IPS DF 6.9 (cell line): ENCODE results near the gene MXRA8.
A peak's percentile ranks its signal among the peaks of the same experiment; 100 is the strongest.

Source experiments
- DNase-seq: peaks from one replicate; pipeline ENCODE4 v3.0.0-alpha.2; 2013; ENCODE audit warnings: low read depth, low spot score
- H3K27ac ChIP-seq: one replicate; pipeline ENCODE4 v1.5.1; 2013; ENCODE audit warnings: low read length, control low read depth
- H3K27me3 ChIP-seq: 2 replicates; pipeline ENCODE4 v1.6.1; 2013; ENCODE audit warnings: mild to moderate bottlenecking, low read length; ENCODE audit not compliant: control insufficient read depth, insufficient read depth
- H3K36me3 ChIP-seq: 2 replicates; pipeline ENCODE4 v1.6.1; 2013; ENCODE audit warnings: low read length; ENCODE audit not compliant: control insufficient read depth, insufficient read depth
- H3K4me1 ChIP-seq: 2 replicates; pipeline ENCODE4 v1.6.1; 2013; ENCODE audit warnings: low read length; ENCODE audit not compliant: control insufficient read depth, insufficient read depth
- H3K4me3 ChIP-seq: 2 replicates; pipeline ENCODE4 v1.5.1; 2013; ENCODE audit warnings: mild to moderate bottlenecking, low read length
- H3K9me3 ChIP-seq: 2 replicates; pipeline ENCODE4 v1.6.1; 2013; ENCODE audit warnings: low read length, inconsistent platforms; ENCODE audit not compliant: control insufficient read depth, insufficient read depth
- WGBS: extraction: QIAGEN DNeasy Blood & Tissue Kit; methylation state at CpG from one replicate; pipeline ENCODE4 v1.1.7; 2013; ENCODE audit warnings: mixed read lengths, missing lambda C conversion rate; ENCODE audit not compliant: insufficient read length, insufficient coverage; 5-methylcytosine and 5-hydroxymethylcytosine counted together

The MXRA8 gene

DNA sequence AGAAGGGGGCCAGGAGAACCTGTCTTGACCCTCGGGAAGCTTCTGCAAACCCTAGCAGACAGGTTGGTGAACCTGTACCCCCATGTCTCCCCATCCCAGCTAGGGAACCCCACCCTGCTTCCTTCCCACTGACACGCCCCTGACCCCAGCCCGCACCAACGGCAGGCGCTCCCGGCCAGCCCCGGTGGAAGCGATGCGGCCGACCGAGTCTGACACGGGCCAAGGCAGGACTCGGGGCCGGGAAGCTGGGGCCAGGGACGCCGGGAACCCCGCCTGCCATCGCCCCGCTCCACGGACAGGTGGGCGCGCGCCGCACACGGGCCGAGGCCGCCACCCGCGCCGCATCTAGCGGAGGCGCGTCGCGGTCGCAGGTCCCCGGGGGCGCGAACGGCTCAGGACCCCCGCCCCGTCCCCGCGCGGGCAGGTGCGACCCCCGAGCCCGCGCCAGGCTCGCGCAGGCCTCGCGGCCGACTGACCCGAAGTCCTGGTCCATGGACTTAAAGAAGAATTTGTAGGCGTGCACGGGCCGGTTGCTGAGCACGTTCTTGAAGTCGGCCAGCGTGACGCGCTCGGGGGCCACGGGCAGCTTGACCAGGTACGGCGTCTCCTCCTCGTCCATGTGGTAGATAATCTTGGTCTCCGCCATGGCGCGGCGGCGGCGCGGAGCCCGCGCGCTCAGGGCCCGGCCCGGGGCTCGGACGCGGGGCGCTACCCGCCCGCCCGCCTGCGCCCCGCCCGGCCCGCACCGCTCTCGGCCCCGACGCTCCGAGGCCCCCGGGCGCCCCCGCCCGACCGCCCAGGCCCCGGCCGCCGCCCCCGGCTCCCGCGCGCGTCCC, 9.7 kb downstream of the MXRA8 start:
- WGBS, result no CpG with 5 or more reads among the region's 109 CpGs
- Histone ChIP-seq H3K9me3 (no peaks in the 10 kb centered on the region), H3K4me1 (peaks cover 15% of the 10 kb centered on the region), H3K36me3 (no peaks in the 10 kb centered on the region; the same call in 1 of the 2 replicates), H3K27me3 (no peaks in the 10 kb centered on the region), H3K4me3 (peak overlapping the region; percentile 55), H3K27ac (no peak overlapping the region)
- DNase-seq, result no peak

DNA sequence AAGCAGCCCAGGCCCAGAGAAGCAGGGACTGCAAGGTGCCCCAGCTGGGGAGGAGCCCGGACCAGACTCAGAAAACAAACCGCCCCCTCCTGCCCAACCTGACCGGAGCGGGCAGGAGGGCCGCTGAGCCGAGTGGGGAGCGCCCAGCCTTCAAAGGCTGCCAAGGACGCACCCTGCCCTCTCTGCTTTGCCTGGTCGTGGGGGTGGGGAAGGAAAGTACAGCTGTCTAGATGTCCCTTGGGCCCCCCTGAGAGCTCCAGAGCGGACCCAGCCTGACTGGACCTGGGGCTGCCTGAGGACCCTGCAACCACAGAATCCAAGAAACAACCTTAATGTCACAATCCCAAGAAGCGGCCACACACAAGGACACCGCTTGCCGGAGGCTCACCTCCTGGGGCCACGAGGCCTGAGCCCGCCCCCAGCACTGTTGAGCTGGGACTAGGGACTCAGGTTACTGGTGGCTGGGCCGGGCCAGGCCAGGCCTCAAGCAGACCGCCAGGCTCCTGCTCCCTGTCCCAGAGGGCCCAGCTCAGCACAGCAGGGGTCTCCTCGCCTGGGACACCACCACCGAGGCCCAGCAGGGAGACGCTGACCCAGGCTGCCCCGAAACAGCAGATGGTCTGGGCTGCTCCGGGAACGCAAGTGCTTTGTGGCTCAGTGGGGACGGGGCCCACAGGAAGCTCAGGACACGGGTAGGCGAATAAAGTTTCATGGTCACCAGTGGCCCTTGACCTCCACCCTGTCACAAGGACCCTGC, 10.5 kb downstream of the MXRA8 start:
- DNase-seq, result no peak
- no peaks in the 10 kb centered on the region for H3K27me3 ChIP-seq
- no CpG with 5 or more reads among the region's 26 CpGs for WGBS
- no peaks in the 10 kb centered on the region; the same call in 1 of the 2 replicates for H3K36me3 ChIP-seq
- peak overlapping the region; percentile 55; the same call in 1 of the 2 replicates for H3K4me3 ChIP-seq
- H3K27ac ChIP-seq, result no peak overlapping the region
- H3K9me3 ChIP-seq, result no peaks in the 10 kb centered on the region
- H3K4me1 ChIP-seq, result peaks cover 14% of the 10 kb centered on the region

DNA sequence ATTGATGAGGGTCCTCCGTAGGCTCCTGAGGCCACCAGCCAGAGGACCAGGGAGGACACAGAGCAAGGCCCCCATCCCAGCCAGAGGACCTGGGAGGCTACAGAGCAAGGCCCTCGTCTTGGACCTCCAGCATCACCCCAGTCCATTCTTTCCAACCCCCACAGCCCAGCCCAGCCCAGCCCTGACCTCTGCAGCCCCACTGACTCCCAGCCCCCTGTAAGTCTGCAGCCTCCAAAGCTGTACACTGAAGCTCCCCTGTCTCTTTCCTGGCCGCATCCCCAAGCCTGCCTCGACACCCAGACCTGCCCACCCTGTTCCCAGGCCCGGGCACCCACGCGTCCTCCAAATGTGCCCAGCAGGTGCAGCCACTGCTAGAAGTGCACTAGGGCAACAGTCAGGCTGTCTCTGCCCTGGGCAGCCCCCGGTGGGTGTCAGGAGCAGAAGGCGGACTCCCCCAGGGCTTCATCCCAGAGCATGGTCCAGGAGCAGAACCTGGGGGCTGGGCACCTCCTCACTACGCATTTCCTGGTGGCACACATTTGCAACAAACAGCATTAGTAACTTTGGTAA, 11.2 kb downstream of the MXRA8 start:
- WGBS, result no CpG with 5 or more reads among the region's 10 CpGs
- Histone ChIP-seq H3K4me3 (no peak overlapping the region), H3K4me1 (peaks cover 11% of the 10 kb centered on the region), H3K27ac (no peak overlapping the region), H3K36me3 (no peaks in the 10 kb centered on the region; the same call in 1 of the 2 replicates), H3K9me3 (no peaks in the 10 kb centered on the region), H3K27me3 (no peaks in the 10 kb centered on the region)
- DNase-seq, result no peak

DNA sequence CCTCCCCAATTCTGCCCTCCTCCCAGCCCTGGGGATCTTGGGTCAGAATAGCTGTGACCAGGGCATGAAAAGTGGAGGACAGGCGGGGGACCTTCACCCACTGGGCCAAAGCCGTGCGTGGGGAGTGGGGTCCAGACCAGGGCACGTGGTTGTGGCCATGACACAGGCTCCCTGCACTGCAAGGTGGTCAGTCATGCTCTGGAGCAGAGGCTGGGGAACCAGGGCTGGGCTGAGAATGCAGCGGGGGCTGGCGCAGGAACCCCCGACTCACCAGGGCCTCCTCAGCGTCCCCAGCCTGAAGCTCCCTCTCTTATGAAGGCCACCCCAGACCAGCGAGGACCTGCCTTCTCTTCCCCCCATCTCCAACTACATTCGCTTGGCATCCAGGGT, 11.9 kb downstream of the MXRA8 start:
- no peak overlapping the region for H3K4me3 ChIP-seq
- no peaks in the 10 kb centered on the region for H3K9me3 ChIP-seq
- no peaks in the 10 kb centered on the region for H3K27me3 ChIP-seq
- H3K36me3 ChIP-seq, result peaks cover 1% of the 10 kb centered on the region; the same call in 1 of the 2 replicates
- no CpG with 5 or more reads among the region's 10 CpGs for WGBS
- H3K27ac ChIP-seq, result no peak overlapping the region
- H3K4me1 ChIP-seq, result peaks cover 7% of the 10 kb centered on the region
- no peak for DNase-seq

- no CpG with 5 or more reads among the region's 12 CpGs for WGBS
- H3K36me3 ChIP-seq, result peaks cover 6% of the 10 kb centered on the region
- no peaks in the 10 kb centered on the region for H3K27me3 ChIP-seq
- H3K27ac ChIP-seq, result no peak overlapping the region
- H3K4me3 ChIP-seq, result no peak overlapping the region
- no peak for DNase-seq
- H3K4me1 ChIP-seq, result peaks cover 6% of the 10 kb centered on the region
- H3K9me3 ChIP-seq, result no peaks in the 10 kb centered on the region
These were observed 12.4 kb downstream of the MXRA8 start for GRCh38 chr1:1345860-1346500.

- no peak overlapping the region for H3K4me3 ChIP-seq
- H3K27ac ChIP-seq, result no peak overlapping the region
- DNase-seq, result no peak
- no peaks in the 10 kb centered on the region for H3K9me3 ChIP-seq
- H3K4me1 ChIP-seq, result peaks cover 6% of the 10 kb centered on the region
- peaks cover 7% of the 10 kb centered on the region for H3K36me3 ChIP-seq
- WGBS, result no CpG with 5 or more reads among the region's 16 CpGs
- no peaks in the 10 kb centered on the region for H3K27me3 ChIP-seq
These were observed 13.0 kb downstream of the MXRA8 start for GRCh38 chr1:1345384-1345783.

DNA sequence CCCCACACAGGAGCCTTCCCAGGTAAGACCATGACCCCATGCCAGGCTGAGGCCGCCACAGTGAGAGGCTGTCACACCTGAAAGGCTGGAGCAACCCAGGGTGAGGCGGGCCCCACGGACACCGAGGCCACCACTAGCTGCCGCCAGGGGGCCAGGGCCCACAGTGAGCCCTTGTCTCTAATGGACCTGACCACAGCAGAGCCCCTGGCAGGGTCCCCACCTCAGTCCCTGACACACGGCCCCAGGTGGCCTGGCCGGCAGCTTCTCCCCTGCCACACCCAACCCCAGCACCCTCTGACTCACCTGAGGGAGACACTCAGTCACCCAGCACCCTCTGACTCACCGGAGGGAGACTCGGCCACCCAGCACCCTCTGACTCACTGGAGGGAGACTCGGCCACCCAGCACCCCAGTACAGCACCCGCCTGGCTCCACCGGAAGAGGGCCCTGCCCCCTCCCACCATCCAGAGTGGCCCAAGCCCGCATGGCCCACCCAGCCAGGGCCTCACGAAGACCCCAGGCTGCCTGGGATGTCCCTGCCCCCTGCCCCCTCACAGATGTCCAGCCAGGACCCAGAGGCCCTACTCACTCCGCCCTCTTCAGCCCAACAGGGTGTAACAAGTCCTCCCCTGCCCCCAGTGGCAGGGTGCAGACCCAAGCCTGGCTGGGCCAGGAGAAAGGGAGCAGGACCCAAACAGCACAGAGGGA, 13.5 kb downstream of the MXRA8 start:
- peaks cover 6% of the 10 kb centered on the region for H3K4me1 ChIP-seq
- no CpG with 5 or more reads among the region's 15 CpGs for WGBS
- H3K4me3 ChIP-seq, result no peak overlapping the region
- H3K36me3 ChIP-seq, result peaks cover 13% of the 10 kb centered on the region
- no peak for DNase-seq
- H3K27me3 ChIP-seq, result no peaks in the 10 kb centered on the region
- no peak overlapping the region for H3K27ac ChIP-seq
- no peaks in the 10 kb centered on the region for H3K9me3 ChIP-seq

DNA sequence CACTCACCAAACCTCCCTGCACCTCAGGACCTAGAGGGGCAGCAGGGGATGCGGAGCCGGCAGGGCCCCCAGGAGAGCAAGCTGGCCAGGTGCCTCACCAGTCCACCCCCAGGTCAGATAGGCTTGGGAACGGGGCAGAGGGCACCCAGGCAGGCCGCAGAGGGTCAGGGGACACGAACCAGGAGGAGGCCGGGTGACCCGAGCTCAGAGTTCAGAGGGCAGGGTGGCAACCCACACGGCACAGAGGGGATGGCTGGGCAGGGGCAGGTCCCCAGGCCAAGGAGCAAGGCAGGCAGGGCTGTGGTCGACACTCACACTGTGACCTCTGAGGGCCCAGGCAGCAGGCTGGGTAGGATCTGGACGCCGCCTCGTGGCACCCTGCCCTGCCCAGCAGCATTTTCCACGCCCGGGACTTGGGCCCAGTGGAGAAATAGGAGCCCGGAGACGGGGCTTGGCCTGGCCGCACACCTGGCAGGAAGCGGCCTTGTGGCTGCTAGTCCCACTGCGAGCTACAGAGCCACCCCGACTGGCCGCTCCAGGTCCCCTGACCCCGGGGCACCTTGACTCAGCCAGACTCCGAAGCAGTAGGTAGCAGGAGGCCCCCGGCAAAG, 14.4 kb downstream of the MXRA8 start:
- no peak overlapping the region for H3K27ac ChIP-seq
- H3K27me3 ChIP-seq, result no peaks in the 10 kb centered on the region
- H3K4me1 ChIP-seq, result peaks cover 6% of the 10 kb centered on the region
- H3K36me3 ChIP-seq, result peaks cover 17% of the 10 kb centered on the region
- no peak overlapping the region for H3K4me3 ChIP-seq
- DNase-seq, result no peak
- H3K9me3 ChIP-seq, result no peaks in the 10 kb centered on the region
- no CpG with 5 or more reads among the region's 24 CpGs for WGBS

- Histone ChIP-seq H3K27ac (no peak overlapping the region), H3K4me1 (peaks cover under 1% of the 10 kb centered on the region), H3K36me3 (peaks cover 17% of the 10 kb centered on the region), H3K27me3 (no peaks in the 10 kb centered on the region), H3K9me3 (no peaks in the 10 kb centered on the region), H3K4me3 (no peak overlapping the region)
- DNase-seq, result no peak
- WGBS, result no CpG with 5 or more reads among the region's 18 CpGs
These were observed 15.7 kb downstream of the MXRA8 start for GRCh38 chr1:1342584-1343115.
